Activated B cell treated with CpG ODN at 0.5 μM for 24 hours (primary cell): ENCODE results near the gene HES6. TPM values are rescaled to one million over a fixed set of nuclear protein-coding genes. Genes with fewer than 3 reads are reported as not detected.

Source experiments
- ATAC-seq: fragments of 200-7000 bp; cut with Tn5 transposase; one replicate; pipeline ENCODE4 v1.10.0; 2021; ENCODE audit warnings: low read depth, mild to moderate bottlenecking, moderate library complexity
- CTCF ChIA-PET: fragments of 350-600 bp; sonication (Branson Sonifier 250); formaldehyde crosslinking; loops from one replicate; lab custom pipeline; 2021; ENCODE audit warnings: antibody characterized with exemption; lab: Charles Lee
- POLR2A ChIA-PET: fragments of 350-600 bp; sonication (Branson Sonifier 250); formaldehyde crosslinking; loops from one replicate; lab custom pipeline; 2021; ENCODE audit warnings: antibody characterized with exemption; lab: Charles Lee
- DNase-seq: peaks from one replicate; pipeline ENCODE4 v3.0.0; 2022
- H3K27ac Mint-ChIP-seq: one replicate; pipeline ENCODE4 v1.8.0; 2020; ENCODE audit warnings: mixed read lengths
- H3K27me3 Mint-ChIP-seq: one replicate; pipeline ENCODE4 v1.8.0; 2021; ENCODE audit warnings: mixed read lengths
- H3K36me3 Mint-ChIP-seq: one replicate; pipeline ENCODE4 v1.8.0; 2021; ENCODE audit warnings: low read depth, mixed read lengths
- H3K4me1 Mint-ChIP-seq: one replicate; pipeline ENCODE4 v1.8.0; 2021; ENCODE audit warnings: mixed read lengths
- H3K4me3 Mint-ChIP-seq: one replicate; pipeline ENCODE4 v1.8.0; 2020; ENCODE audit warnings: mild to moderate bottlenecking, mixed read lengths
- H3K9me3 Mint-ChIP-seq: one replicate; pipeline ENCODE4 v1.8.0; 2020; ENCODE audit warnings: mixed read lengths
- CTCF ChIP-seq: fragments of 200-600 bp; IDR thresholded peaks from one replicate; pipeline ENCODE4 v1.8.0; 2022; ENCODE audit warnings: antibody characterized with exemption, mild to moderate bottlenecking
- intact Hi-C: fragments of 100-400 bp; cut with micrococcal nuclease; formaldehyde crosslinking; loops from one replicate; pipeline ENCODE4 v1.15.1; 2024
- total RNA-seq: library from RNA; stranded (reverse); gene quantifications from 2 replicates; pipeline ENCODE4 v1.2.3, GENCODE V29; 2022

Gene HES6
- total RNA-seq, 1 donor from 2014 or later = 5.0 TPM

GRCh38 chr2:238227587-238228032 lies 12.2 kb downstream of the HES6 start:
- Mint-ChIP-seq H3K4me1 (peaks cover 13% of the 10 kb centered on the region), H3K27me3 (peaks cover 2% of the 10 kb centered on the region), H3K9me3 (no peaks in the 10 kb centered on the region), H3K36me3 (peaks cover 3% of the 10 kb centered on the region), H3K27ac (no peak overlapping the region), H3K4me3 (no peak overlapping the region)
- no peak for TF ChIP-seq CTCF
- POLR2A ChIA-PET = no interaction called here
- ATAC-seq = no peak
- intact Hi-C loops = no loop called here
- DNase-seq = no peak
- CTCF ChIA-PET = no interaction called here

GRCh38 chr2:238226698-238227586 lies 12.9 kb downstream of the HES6 start:
- no peak overlapping the region for H3K4me3 Mint-ChIP-seq
- H3K27me3 Mint-ChIP-seq = peaks cover 2% of the 10 kb centered on the region
- no peak overlapping the region for H3K27ac Mint-ChIP-seq
- H3K9me3 Mint-ChIP-seq = no peaks in the 10 kb centered on the region
- H3K4me1 Mint-ChIP-seq = peaks cover 12% of the 10 kb centered on the region
- intact Hi-C loops = no loop called here
- no peak for TF ChIP-seq CTCF
- DNase-seq = no peak
- ChIA-PET POLR2A (interaction anchor here (1.0 kb wide), 1 partner anchor 23 kb away, joined by 3 read pairs; no protein-coding TSS in a partner anchor), CTCF (no interaction called here)
- H3K36me3 Mint-ChIP-seq = peaks cover 3% of the 10 kb centered on the region
- ATAC-seq = no peak

- H3K4me3 Mint-ChIP-seq = no peak overlapping the region
- peaks cover 7% of the 10 kb centered on the region for H3K4me1 Mint-ChIP-seq
- no peak for TF ChIP-seq CTCF
- H3K27ac Mint-ChIP-seq = no peak overlapping the region
- intact Hi-C loops = no loop called here
- ChIA-PET CTCF (no interaction called here), POLR2A (interaction anchor here (1.0 kb wide), 1 partner anchor 22 kb away, joined by 3 read pairs; no protein-coding TSS in a partner anchor)
- ATAC-seq (no peak), DNase-seq (no peak)
- H3K27me3 Mint-ChIP-seq = peaks cover 2% of the 10 kb centered on the region
- peaks cover 3% of the 10 kb centered on the region for H3K36me3 Mint-ChIP-seq
- H3K9me3 Mint-ChIP-seq = no peaks in the 10 kb centered on the region
Observed at GRCh38 chr2:238225911-238226697, 13.7 kb downstream of the HES6 start.

GRCh38 chr2:238225121-238225520 lies 14.7 kb downstream of the HES6 start:
- ATAC-seq (no peak), DNase-seq (no peak)
- Mint-ChIP-seq H3K27me3 (peaks cover 2% of the 10 kb centered on the region), H3K4me3 (no peak overlapping the region), H3K27ac (no peak overlapping the region), H3K4me1 (no peaks in the 10 kb centered on the region), H3K36me3 (peaks cover 3% of the 10 kb centered on the region), H3K9me3 (no peaks in the 10 kb centered on the region)
- POLR2A ChIA-PET = no interaction called here
- CTCF ChIA-PET = no interaction called here
- TF ChIP-seq CTCF = no peak
- intact Hi-C loops = no loop called here
